Esophagus muscularis mucosa (tissue), 3 donors: ENCODE measurements around the gene EEIG1.

Experiments used
- CTCF ChIP-seq, 3 experiments: fragments of 200-600 bp in 2 of 3; fragments of 450-650 bp in 1 of 3; sonication (generic) in 2 of 3; IDR thresholded peaks; one replicate each; pipeline ENCODE4 v1.5.1; 2017 to 2019; ENCODE audit warnings: antibody characterized with exemption in 3 of 3, mild to moderate bottlenecking in 2 of 3, moderate library complexity in 1 of 3
- POLR2A ChIP-seq: fragments of 450-650 bp; IDR thresholded peaks from one replicate; pipeline ENCODE4 v1.6.1; 2017; ENCODE audit warnings: antibody characterized with exemption, moderate library complexity, mild to moderate bottlenecking, low read depth

- no peak for TF ChIP-seq CTCF (IDR thresholded peaks at IDR 0.05)
- TF ChIP-seq POLR2A = no peak
Measured at GRCh38 chr9:127974001-127974768, 6.6 kb downstream of the EEIG1 start.
